ENCODE measurements around the gene YEATS2. TPM values are rescaled to one million over a fixed set of nuclear protein-coding genes. Genes with fewer than 3 reads are reported as not detected.

Gene YEATS2
- total RNA-seq, 1 donor from 2014 or later = 56.7 TPM

DNA sequence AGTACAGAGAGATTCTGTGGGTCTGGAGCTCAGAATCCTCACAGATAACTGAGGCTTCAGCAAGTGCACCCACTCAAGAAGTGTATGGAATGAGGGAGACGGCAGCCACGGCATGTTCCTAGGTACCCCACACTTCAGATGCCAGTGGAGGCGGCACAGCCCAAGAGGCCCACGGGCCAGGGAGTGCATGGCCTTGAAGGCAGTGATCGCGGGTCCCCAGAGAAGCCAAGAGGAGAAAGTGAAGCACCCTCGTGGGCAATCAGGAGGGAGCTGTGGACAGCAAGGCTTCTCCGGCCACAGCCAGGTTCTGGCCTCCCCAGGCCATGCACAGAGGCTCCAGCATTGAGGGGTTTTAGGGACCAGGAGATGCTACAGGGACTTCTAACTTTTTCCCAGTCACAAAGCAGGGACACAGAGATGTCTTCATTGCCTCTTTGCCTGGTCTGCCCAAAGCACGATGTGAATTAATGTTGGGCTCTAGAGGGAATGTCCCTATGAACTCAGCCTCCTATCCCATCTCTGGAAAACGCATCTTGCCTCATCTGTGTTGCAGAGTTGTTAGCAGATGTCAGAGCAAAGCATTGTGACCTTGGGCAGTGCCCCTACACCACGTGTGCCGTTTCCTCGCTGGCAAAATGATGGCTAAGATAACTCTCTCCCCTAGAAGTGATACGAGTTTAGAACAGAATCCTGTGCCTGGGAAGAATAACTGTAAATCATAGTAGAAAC is 130.4 kb downstream of the YEATS2 start:
- DNase-seq (ENCODE audit: low spot score in 2 of 2) = no peak
- FAIRE-seq = no peak

DNA sequence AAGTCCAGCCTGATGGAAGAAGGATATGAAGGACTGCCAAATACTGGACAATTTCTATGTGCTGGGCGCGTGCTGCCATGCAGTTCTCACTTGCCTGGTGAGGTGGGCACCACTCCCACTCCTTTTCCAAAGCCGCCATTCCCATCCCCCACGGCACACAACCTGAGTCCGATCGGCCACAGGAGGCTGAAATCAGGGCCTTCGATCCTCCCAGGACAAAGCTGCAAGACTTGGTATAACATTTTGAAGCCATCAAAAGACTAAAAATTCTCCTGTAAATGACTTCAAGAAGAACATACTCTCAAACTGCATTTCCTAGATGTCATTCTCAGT is 130.9 kb downstream of the YEATS2 start:
- no peak for DNase-seq (ENCODE audit: low spot score in 2 of 2)
- FAIRE-seq = no peak

DNA sequence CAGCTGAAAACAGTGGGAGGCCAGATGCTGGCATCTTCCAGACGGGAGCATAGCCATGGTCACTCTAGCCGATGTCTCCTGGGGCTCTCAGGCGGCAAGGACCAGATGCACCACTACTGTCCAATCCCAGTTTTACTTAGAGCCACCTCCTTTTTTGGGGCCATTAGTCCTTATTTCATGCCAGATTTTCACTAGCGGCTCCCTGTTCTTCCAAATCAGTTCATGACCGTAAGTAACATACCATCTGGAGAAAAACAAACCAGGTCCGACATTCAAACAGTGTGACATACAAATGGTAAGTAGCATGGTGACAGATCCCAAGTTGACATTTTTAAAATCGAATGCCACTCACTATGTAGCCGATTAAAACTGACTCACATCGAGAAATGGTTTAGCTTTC is 131.9 kb downstream of the YEATS2 start:
- DNase-seq (ENCODE audit: low spot score in 2 of 2) (no peak), FAIRE-seq (no peak)

DNA sequence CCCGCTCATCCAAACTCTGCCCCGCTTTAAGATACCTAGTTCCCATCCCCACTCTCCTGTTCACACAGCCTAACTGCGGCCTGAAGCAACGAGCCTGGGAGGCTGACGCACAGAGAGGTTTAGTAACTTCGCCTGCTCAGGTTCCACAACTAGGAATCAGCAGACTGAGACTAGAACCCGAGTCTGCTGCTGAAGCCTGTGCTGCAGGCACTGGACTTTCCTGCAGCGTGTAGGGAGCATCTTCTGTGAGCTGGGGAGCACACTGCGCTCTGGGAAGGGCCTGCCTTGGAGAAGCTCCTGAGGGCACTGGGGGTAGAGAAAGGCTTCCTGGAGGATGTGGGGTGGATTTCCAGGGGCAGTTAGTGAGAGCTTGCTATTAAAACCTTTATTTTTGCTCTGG is 132.6 kb downstream of the YEATS2 start:
- DNase-seq (ENCODE audit: low spot score in 2 of 2) = no peak
- FAIRE-seq = no peak

DNA sequence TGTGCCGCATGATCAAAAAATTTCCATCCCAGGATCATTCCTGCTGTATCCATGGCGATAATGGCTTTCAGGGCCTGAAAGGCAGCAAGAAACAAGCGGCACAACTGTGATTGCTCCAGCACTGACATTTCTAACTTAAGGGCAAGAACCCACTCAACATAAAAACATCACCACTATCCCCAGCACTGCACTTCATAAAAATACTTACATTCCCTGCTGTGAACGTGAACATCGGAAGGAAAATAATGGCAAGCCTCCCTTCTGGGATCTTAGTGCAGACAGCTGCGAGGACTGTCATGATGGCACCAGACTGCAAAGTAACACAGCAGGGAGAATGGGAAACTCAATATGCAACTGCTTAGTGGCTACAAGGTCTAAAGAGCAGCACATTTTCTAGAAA is 135.9 kb downstream of the YEATS2 start:
- FAIRE-seq = no peak
- DNase-seq (ENCODE audit: low spot score in 2 of 2) = no peak

DNA sequence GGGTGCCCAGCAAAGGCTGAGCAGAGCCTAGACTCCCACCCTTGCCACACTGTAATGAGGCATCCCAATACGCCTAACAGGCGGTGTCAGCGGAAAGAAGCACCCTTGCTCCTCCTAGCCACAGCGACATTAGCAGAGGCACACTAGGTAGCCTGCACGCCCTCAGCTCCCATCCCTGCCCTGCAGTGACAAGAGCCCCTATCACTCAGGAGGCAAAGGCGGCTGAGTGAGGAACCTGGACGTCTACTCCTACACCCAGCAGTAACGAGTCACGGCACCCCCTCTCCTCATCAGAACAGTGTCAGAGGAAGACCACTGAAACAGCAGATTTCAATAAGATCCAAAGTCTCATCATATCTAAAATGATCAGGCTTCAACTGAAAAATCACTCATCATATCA is 139.8 kb downstream of the YEATS2 start:
- no peak for DNase-seq (ENCODE audit: low spot score in 2 of 2)
- no peak for FAIRE-seq

DNA sequence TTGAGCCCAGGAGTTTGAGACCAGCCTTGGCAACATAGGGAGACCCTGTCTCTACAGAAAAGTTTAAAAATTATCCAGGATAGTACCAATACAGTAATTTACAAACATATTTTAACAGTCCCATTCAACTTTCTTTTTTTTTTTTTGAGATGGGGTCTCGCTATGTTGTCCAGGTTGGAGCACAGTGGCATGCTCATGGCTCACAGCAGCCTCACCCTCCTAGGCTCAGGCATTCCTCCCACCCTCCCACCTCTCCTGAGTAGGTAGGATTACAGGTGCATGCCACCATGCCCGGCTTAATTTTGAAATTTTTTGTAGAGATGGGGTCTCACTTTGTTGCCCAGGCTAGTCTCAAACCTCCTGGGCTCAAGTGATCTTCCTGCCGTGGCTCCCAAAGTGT is 140.3 kb downstream of the YEATS2 start:
- DNase-seq (ENCODE audit: low spot score in 2 of 2) = no peak
- no peak for FAIRE-seq

DNA sequence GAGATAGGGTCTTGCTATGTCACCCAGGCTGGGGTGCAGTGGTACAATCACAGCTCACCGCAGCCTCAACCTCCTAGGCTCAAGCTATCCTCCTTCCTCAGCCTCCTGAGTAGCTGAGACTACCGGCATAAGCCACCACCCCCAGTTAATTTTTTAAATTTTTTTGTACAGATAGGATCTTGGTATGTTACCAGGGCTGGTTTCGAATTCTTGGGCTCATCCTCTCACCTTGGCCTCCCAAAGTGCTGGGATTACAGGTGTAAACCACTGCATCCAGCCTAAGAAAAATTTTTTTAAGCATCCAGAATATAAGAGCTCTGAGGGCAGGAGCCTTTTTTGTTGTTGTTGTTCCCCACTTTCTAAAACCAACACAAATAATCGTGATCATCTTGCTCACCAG is 142.2 kb downstream of the YEATS2 start:
- FAIRE-seq (no peak), DNase-seq (ENCODE audit: low spot score in 2 of 2) (no peak)

DNA sequence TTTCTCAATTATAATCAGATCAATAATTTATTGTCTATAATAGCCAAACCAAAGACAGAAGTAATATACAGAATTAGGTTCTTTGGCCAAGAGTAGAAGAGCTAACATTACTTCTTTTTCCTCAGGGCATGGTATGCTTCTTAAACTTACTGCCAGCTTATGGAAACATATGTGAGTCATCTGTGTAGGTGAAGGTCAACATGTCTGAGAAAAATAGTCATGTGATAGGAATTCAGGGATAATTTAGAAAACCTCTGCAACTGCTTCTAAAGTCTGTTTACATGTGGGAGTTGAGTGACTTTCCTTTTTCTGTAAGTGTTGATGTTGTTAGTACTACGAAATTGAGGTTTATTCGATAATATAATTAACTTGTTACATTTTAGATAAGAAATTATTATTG is 147.0 kb downstream of the YEATS2 start:
- DNase-seq (ENCODE audit: low spot score in 2 of 2) = no peak
- no peak for FAIRE-seq

DNA sequence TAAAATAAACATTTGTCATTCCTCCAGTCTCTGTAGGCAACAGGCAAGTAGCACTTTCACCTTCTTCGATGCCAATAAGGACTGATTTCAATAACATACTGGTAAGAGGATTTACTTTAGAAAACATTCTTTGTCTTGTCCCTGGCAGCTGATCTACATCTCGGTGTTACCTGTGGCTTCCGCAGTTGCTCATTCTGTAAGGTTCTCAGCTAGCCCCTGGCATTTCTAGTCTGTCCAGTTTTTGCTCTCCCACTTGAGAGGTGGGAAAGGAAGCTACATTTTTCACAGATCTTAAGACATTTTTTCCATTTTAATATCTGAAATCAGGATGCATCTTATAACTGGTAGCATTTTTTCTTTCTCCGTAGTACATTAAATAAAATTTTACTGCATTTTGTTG is 147.5 kb downstream of the YEATS2 start:
- FAIRE-seq (no peak), DNase-seq (ENCODE audit: low spot score in 2 of 2) (no peak)

DNA sequence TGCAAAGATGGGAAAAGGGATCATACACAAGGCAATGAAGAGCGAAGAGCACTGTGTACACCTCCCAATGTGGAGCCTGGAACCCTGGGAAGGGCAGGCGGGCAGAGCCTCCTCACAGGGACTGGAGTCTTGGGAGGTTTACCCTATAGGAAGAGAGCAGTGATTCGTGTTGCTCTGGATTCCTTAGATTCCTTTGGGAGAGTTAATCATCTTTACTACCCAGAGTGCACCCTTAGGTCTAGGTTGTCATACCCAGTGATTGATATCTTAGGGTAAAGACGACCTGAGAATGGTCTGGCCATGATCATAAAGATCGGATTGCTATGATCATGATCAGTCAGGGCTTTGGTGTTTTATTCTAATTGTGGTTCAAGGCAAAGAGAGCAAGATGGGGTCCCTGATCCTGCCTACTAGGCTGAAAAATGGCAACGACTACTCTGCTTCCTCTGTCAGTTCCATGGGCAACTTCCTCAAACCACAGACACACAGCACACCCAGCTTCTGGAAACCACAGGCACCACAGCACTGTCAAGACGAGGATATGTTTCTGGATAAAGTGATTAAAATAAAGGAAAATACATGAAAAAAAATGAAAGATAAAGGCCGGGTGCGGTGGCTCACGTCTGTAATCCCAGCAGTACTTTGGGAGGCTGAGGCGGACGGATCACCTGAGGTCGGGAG is 148.2 kb downstream of the YEATS2 start:
- DNase-seq (ENCODE audit: low spot score in 2 of 2) (no peak), FAIRE-seq (no peak)

DNA sequence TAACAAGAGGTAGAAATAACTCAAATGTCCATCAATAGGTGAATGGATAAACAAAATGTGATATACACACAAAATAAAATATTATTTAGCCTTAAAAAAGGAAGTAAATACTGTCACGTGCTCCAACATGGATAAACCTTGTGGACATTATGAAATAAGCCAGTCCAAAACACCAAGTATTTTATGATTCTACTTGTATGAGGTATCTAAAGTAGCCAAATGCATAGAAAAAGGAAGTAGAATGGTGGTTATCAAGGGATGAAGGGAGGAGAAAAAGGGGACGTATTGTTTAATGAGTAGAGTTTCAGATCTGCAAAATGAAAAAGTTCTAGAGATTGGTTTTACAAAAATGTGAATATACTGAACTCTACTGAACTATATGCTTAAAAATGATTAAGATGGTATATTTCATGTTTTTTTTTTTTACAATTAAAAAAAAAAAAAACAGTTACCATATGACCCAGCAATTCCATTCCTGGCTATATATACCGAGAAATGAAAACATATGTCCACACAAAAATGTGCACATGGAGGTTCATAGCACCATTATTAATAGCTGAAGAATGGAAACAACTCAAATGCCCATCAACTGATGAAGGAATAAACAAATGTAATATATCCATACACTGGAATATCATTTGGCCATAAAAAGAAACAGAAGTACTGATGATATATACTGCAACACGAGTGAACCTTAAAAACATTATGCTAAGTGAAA is 156.9 kb downstream of the YEATS2 start:
- FAIRE-seq (no peak), DNase-seq (ENCODE audit: low spot score in 2 of 2) (no peak)

DNA sequence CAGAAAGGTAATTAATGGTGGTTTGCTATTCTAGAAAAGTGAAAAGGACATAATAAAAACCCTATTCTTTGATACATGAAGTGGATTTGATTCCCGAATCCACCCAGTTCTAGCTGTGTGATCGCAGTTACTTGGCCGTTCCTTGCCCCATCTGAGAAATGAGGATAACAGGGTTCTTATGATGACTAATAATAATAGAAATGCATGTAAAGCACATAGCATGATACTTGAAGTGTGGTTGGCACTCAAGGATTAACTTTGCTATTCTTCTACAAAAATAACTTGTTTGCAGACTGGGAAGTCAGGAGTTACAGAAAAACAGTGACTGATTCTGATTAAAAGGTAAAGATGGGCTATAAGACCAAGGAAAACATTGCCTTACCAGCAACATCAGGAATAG is 160.3 kb downstream of the YEATS2 start:
- DNase-seq (ENCODE audit: low spot score in 2 of 2) (no peak), FAIRE-seq (no peak)

Other genes with a start within 250 kb of the YEATS2 start
- 0.41 TPM for gene KLHL6, start 142.1 kb upstream of the YEATS2 start, total RNA-seq
- gene KLHL24, start 62.2 kb upstream of the YEATS2 start, total RNA-seq = 343 TPM
- 3.3 TPM for gene MAP6D1, start 127.8 kb downstream of the YEATS2 start, total RNA-seq
- 19.6 TPM for gene PARL, start 187.1 kb downstream of the YEATS2 start, total RNA-seq

All from frontal cortex (tissue), 4 donors.